ENCODE results near the gene SLC41A2. TPM values are rescaled to one million over a fixed set of nuclear protein-coding genes. Genes with fewer than 3 reads are reported as not detected.

SLC41A2 gene
- total and polyA plus RNA-seq, 9 of the 15 experiments (the other 6 are each of a cell fraction or from before 2014, with no cell fraction given): 0.01 to 0.89 (median 0.16) TPM; not detected in 1

- in situ Hi-C loops (cut with MboI): no loop called here
These were observed 16.0 kb downstream of the SLC41A2 start for GRCh38 chr12:104942075-104942474.

More at GRCh38 chr12:104942075-104942474, 16.0 kb downstream of the SLC41A2 start:
- H2AFZ ChIP-seq (ENCODE audit: low read depth, low read length): no peak overlapping the region
- WGBS (ENCODE audit: insufficient coverage, low coverage, missing lambda C conversion rate): 0% methylated on average over 3 of the region's 4 CpGs
- intact Hi-C loops (cut with micrococcal nuclease): no loop called here
- no TSS peak for BruUV-seq (replicated peaks)
- ATAC-seq: no peak
- no peaks in the 10 kb centered on the region for H3K9me1 ChIP-seq (ENCODE audit: control insufficient read depth, insufficient read depth, low read length)
- no peak for DNase-seq (ENCODE audit: extremely low read depth in 1 of 4, low spot score in 3 of 4)
- no peaks in the 10 kb centered on the region for H3K36me3 ChIP-seq (ENCODE audit: control insufficient read depth, insufficient read depth, low read length)
- TF ChIP-seq ZNF124 (CRISPR knock-in tag; IDR thresholded peaks at IDR 0.05) (no peak), MEF2A (IDR thresholded peaks at IDR 0.05; ENCODE audit: control insufficient read depth, low read depth, low read length) (no peak), RBM34 (IDR thresholded peaks at IDR 0.05; ENCODE audit: borderline replicate concordance, insufficient read depth, low read length) (no peak), ZFX (CRISPR knock-in tag; IDR thresholded peaks at IDR 0.05) (no peak), MXI1 (IDR thresholded peaks at IDR 0.05; ENCODE audit: low read depth, low read length) (no peak), CHCHD3 (CRISPR knock-in tag; IDR thresholded peaks at IDR 0.05) (no peak), FOXA1 (IDR thresholded peaks at IDR 0.05; ENCODE audit: borderline replicate concordance) (no peak), MECOM (CRISPR knock-in tag; IDR thresholded peaks at IDR 0.05) (no peak), HIVEP1 (CRISPR knock-in tag; IDR thresholded peaks at IDR 0.05) (no peak), MTA3 (IDR thresholded peaks at IDR 0.05; ENCODE audit: borderline replicate concordance) (no peak)
- TF ChIP-seq, protein P1, sequence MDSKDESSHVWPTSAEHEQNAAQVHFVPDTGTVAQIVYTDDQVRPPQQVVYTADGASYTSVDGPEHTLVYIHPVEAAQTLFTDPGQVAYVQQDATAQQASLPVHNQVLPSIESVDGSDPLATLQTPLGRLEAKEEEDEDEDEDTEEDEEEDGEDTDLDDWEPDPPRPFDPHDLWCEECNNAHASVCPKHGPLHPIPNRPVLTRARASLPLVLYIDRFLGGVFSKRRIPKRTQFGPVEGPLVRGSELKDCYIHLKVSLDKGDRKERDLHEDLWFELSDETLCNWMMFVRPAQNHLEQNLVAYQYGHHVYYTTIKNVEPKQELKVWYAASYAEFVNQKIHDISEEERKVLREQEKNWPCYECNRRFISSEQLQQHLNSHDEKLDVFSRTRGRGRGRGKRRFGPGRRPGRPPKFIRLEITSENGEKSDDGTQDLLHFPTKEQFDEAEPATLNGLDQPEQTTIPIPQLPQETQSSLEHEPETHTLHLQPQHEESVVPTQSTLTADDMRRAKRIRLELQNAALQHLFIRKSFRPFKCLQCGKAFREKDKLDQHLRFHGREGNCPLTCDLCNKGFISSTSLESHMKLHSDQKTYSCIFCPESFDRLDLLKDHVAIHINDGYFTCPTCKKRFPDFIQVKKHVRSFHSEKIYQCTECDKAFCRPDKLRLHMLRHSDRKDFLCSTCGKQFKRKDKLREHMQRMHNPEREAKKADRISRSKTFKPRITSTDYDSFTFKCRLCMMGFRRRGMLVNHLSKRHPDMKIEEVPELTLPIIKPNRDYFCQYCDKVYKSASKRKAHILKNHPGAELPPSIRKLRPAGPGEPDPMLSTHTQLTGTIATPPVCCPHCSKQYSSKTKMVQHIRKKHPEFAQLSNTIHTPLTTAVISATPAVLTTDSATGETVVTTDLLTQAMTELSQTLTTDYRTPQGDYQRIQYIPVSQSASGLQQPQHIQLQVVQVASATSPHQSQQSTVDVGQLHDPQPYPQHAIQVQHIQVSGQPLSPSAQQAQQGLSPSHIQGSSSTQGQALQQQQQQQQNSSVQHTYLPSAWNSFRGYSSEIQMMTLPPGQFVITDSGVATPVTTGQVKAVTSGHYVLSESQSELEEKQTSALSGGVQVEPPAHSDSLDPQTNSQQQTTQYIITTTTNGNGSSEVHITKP (IDR thresholded peaks at IDR 0.05; ENCODE audit: partially characterized antibody): no peak
- POLR2A ChIA-PET: interaction anchor here (0.6 to 0.7 kb wide), 2 partner anchors 29 to 47 kb away, joined by 3 read pairs; no protein-coding TSS in a partner anchor
- H3K4me3 ChIP-seq: no peak overlapping the region
- H3K4me1 ChIP-seq (replicated peaks in 1 of 2; ENCODE audit: control insufficient read depth in 2 of 2, insufficient read depth in 2 of 2, low read length in 2 of 2): no peaks in the 10 kb centered on the region
- no peaks in the 10 kb centered on the region; the same call in 1 of the 2 replicates for H3K9me3 ChIP-seq (replicated peaks; ENCODE audit: control insufficient read depth, insufficient read depth, low read depth, low read length)
- CTCF ChIA-PET (ENCODE audit: low intra/inter-chr PET ratio): no interaction called here
- FAIRE-seq: no peak
- no peaks in the 10 kb centered on the region for H3K79me2 ChIP-seq (ENCODE audit: control insufficient read depth, insufficient read depth, low read length)
- H3K9ac ChIP-seq (ENCODE audit: insufficient read depth in 1 of 2, low read depth in 2 of 2, low read length in 2 of 2): no peak overlapping the region
- H3K27me3 ChIP-seq (ENCODE audit: control insufficient read depth in 2 of 2, insufficient read depth in 2 of 2, low read length in 2 of 2): peaks cover 13 to 15% of the 10 kb centered on the region in 2 experiments; a peak in 4 of 5 replicates
- H3K27ac ChIP-seq (ENCODE audit: extremely low read depth, low read depth, low read length): no peak overlapping the region
- no peaks in the 10 kb centered on the region for H4K20me1 ChIP-seq (replicated peaks; ENCODE audit: control insufficient read depth, insufficient read depth, low read length)
- H3K4me2 ChIP-seq (ENCODE audit: insufficient read depth, low read length): no peak overlapping the region

Measured in K562 (cell line).